HG02588 (cell line): ENCODE measurements around the gene CTSS.

Experiments
- ATAC-seq: cut with Tn5 transposase; IDR thresholded peaks from one replicate; pipeline ENCODE4 v1.9.1; 2021; ENCODE audit warnings: mild to moderate bottlenecking, moderate library complexity; ENCODE audit not compliant: unreplicated experiment

CTSS gene

DNA sequence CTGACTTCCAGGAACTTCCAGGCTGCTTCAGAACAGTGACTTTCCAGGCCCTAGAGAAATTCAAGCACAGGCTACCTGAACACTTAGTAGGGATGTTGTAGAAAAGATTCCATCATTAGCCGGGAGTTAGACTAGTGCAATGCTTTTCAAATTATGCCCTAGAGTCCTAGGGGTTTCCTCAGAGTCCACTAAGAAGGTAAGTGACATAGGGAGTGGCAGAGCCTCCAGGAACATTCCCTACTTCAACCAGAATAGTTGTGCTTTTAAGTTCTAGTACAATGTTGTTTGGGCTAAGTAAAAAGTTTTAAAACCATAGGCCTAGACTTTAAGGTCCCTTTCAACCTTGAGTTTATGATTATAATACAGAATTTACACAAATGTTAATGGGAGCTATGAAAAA lies 59.5 kb downstream of the CTSS start:
- no peak for ATAC-seq

DNA sequence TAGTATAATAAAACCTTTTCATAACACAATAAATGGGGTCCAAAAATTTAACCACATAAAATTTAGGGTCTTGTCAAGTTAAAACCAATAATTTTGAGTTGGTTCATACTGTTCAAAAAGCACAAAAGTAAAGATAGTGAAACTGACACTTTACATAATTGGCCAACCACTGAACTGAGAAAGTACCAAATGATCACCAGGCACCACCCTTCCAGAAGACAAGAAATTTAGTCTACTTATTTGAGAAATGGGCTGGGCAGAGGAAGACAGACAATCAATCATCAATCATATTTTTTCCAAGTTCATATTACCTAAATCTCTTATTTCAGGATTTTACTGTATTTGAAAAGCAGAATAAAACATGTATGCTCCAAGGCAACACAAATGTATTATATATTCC lies 62.2 kb downstream of the CTSS start:
- no peak for ATAC-seq

DNA sequence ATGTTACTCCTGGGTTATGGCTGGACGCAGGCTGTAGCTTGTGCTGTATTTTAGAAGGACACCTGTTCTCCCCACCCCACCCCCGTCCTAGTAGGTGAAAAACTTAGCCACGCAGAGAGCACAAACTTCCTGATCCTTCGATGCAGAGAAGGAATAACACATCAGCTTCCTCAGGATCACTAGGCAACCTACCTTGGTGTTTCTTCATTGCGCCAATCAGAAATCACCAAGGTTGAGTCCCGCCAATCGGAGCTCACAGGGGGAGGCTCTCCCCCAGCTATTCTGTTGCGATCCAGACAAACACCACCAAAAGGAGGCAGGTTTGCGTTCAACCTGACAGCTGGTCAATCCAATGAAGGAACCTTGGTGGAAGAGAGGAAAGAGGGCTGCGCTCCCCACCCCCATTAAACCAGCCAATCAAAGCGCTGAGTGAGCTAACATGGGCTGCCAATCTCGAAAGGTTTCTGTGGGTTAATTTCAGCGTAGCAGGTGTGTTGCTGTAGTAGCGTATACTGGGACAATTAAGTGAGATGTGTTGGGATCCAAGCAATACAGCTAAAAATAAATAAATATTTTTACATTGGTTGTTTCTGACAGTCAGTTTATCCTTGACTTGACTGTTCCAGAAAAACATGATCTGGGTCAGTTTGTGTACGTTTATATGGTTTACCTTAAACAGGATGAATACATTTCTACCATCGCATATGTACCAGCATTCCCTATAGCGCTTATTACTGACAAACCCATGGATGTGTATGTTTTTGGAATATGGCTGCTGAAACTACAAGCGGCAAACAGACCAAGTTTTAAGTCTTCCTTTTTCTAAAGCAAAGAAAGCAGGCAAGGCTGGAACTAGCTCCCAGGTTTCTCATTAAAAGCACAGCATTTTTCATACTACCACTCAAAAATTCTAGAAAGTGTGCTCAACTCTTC lies 68.3 kb downstream of the CTSS start, which contains the start of gene GOLPH3L:
Gene GOLPH3L (minus strand): TSS at position 160 of the 933 bp plus-strand sequence. CDS start 2,316 bp downstream, outside the sequence.
- peak; percentile 99 for ATAC-seq

DNA sequence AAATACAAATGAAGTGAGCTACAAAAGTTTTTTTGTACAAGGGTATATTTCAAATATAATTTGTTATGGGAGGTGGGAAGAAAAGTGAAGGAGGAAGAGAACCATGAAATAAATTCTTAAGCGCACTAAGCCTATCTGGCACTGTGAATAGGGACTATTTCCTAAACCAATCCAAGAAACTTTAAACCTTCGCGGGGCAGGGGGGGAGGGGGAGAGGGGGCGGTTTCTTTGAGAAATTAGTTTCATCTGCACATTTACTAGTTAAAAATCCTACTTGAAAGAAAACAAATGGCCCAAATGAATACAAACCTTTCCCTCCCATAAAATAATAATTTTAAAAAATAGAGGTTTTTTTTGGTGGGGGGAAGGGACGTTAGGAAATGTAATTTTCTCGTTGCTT lies 69.0 kb downstream of the CTSS start:
- no peak for ATAC-seq

- no peak for ATAC-seq
These were observed 69.4 kb downstream of the CTSS start for GRCh38 chr1:150696162-150696561.

- no peak for ATAC-seq
These were observed 70.0 kb downstream of the CTSS start for GRCh38 chr1:150695561-150695960.

GRCh38 chr1:150692720-150693119 lies 72.9 kb downstream of the CTSS start:
- ATAC-seq = no peak

DNA sequence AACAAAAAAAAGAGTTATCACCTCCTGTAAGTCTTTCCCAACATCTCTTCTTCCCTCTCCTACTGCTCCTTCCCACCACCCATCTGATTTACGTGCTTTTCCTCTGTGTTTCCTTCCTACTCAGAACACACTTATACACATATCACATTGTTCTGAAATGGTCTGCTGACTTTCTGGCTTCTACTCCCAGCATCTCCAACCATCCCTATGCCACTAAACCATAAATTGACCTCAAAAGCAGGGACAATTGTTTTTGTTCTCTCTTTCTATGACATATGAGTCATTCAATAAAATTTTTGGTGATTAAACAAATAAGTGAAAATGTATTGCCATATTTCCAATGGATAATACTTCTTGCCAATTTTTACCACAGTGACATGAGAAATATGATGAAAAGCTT lies 76.8 kb downstream of the CTSS start:
- no peak for ATAC-seq

GRCh38 chr1:150686275-150686674 lies 79.3 kb downstream of the CTSS start:
- no peak for ATAC-seq

GRCh38 chr1:150683914-150684313 lies 81.7 kb downstream of the CTSS start:
- ATAC-seq = no peak
